CD4-positive, alpha-beta T cell (primary cell): Measurements from ENCODE around the gene SMPD1. TPM values are rescaled to one million over a fixed set of nuclear protein-coding genes. Genes with fewer than 3 reads are reported as not detected.

ENCODE experiments used
- ATAC-seq: fragments of 200-7000 bp; cut with Tn5 transposase; one replicate; pipeline ENCODE4 v1.10.0; 2022; ENCODE audit warnings: mild to moderate bottlenecking; ENCODE audit not compliant: poor library complexity
- CTCF ChIA-PET: fragments of 350-600 bp; sonication (Branson Sonifier 250); formaldehyde crosslinking; loops from one replicate; lab custom pipeline; 2021; ENCODE audit warnings: antibody characterized with exemption, inconsistent platforms; lab: Charles Lee
- POLR2A ChIA-PET: fragments of 350-600 bp; sonication (Branson Sonifier 250); formaldehyde crosslinking; loops from one replicate; lab custom pipeline; 2021; ENCODE audit warnings: antibody characterized with exemption, inconsistent platforms; lab: Charles Lee
- DNase-seq, 14 experiments: peaks; one replicate each; pipeline ENCODE4 v3.0.0-alpha.2; 2013 to 2020; ENCODE audit warnings: mixed read lengths in 2 of 14
- H3K27ac ChIP-seq, 2 donors: one replicate each; pipeline versions ENCODE4 v1.5.1 to v1.7.0; 2013; ENCODE audit warnings: low read length in 2 of 2, low read depth in 1 of 2, mild to moderate bottlenecking in 1 of 2
- H3K27me3 ChIP-seq, 2 experiments: 1 replicate in 1 of 2; 2 replicates in 1 of 2; pipeline versions ENCODE4 v1.6.1 to v1.7.0; 2013; ENCODE audit warnings: low read length in 2 of 2, control low read depth in 1 of 2, mild to moderate bottlenecking in 1 of 2, moderate library complexity in 1 of 2; ENCODE audit not compliant: insufficient read depth in 2 of 2, control insufficient read depth in 1 of 2
- H3K36me3 ChIP-seq: one replicate; pipeline ENCODE4 v1.6.1; 2013; ENCODE audit warnings: low read length, control low read depth; ENCODE audit not compliant: insufficient read depth
- H3K4me1 ChIP-seq: one replicate; pipeline ENCODE4 v1.6.1; 2013; ENCODE audit warnings: low read length, control low read depth; ENCODE audit not compliant: insufficient read depth
- H3K4me3 ChIP-seq: one replicate; pipeline ENCODE4 v1.5.1; 2013; ENCODE audit warnings: mild to moderate bottlenecking, low read length, moderate library complexity
- H3K9me3 ChIP-seq, 2 experiments: 1 replicate in 1 of 2; 2 replicates in 1 of 2; pipeline versions ENCODE4 v1.6.1 to v1.7.0; 2013; ENCODE audit warnings: low read length in 2 of 2, mild to moderate bottlenecking in 2 of 2, control low read depth in 1 of 2, moderate library complexity in 1 of 2; ENCODE audit not compliant: control insufficient read depth in 1 of 2, insufficient read depth in 1 of 2
- H3K27ac Mint-ChIP-seq: one replicate; pipeline ENCODE4 v1.8.0; 2020; ENCODE audit warnings: mixed read lengths
- H3K27me3 Mint-ChIP-seq: one replicate; pipeline ENCODE4 v1.8.0; 2021; ENCODE audit warnings: mixed read lengths
- H3K36me3 Mint-ChIP-seq: one replicate; pipeline ENCODE4 v1.8.0; 2021; ENCODE audit warnings: low read depth, mixed read lengths
- H3K4me1 Mint-ChIP-seq: one replicate; pipeline ENCODE4 v1.8.0; 2021; ENCODE audit warnings: low read depth, mixed read lengths
- H3K4me3 Mint-ChIP-seq: one replicate; pipeline ENCODE4 v1.8.0; 2020; ENCODE audit warnings: mild to moderate bottlenecking, mixed read lengths
- H3K9me3 Mint-ChIP-seq: one replicate; pipeline ENCODE4 v1.8.0; 2020; ENCODE audit warnings: mixed read lengths
- intact Hi-C, 2 experiments: fragments of 100-400 bp; cut with DNase I in 1 of 2; cut with micrococcal nuclease in 1 of 2; formaldehyde crosslinking; loops; one replicate each; pipeline versions ENCODE4 v1.15.1 to v1.9.0; 2023 to 2025; cut with DNase I, micrococcal nuclease
- polyA plus RNA-seq, 2 donors: library from polyadenylated mRNA; unstranded; fragments of 120-200 nt; gene quantifications; one replicate each; pipeline ENCODE4 v1.2.1, GENCODE V29; 2013
- total RNA-seq, 174 experiments: library from RNA in 2 of 174; stranded (reverse) in 2 of 174; gene quantifications; one replicate each; pipeline ENCODE4 v1.2.3 and lab custom pipeline; 2021 to 2026
- TF ChIP-seq, protein P1 (sequence below): fragments of 200-600 bp; IDR thresholded peaks from one replicate; pipeline ENCODE4 v1.8.0; 2022; ENCODE audit warnings: antibody characterized with exemption, mild to moderate bottlenecking

Gene SMPD1
- total RNA-seq (10 to 100 TPM; 70.9 to 75.0 TPM), total RNA-seq (lab: John Stamatoyannopoulos, UW) (5.1 to 92.0 (median 30.3) reads per million in 172 experiments)
- polyA plus RNA-seq (2013, experiment 1 of 2) = 42.6 TPM
- 41.6 TPM for polyA plus RNA-seq (2013, experiment 2 of 2)

DNA sequence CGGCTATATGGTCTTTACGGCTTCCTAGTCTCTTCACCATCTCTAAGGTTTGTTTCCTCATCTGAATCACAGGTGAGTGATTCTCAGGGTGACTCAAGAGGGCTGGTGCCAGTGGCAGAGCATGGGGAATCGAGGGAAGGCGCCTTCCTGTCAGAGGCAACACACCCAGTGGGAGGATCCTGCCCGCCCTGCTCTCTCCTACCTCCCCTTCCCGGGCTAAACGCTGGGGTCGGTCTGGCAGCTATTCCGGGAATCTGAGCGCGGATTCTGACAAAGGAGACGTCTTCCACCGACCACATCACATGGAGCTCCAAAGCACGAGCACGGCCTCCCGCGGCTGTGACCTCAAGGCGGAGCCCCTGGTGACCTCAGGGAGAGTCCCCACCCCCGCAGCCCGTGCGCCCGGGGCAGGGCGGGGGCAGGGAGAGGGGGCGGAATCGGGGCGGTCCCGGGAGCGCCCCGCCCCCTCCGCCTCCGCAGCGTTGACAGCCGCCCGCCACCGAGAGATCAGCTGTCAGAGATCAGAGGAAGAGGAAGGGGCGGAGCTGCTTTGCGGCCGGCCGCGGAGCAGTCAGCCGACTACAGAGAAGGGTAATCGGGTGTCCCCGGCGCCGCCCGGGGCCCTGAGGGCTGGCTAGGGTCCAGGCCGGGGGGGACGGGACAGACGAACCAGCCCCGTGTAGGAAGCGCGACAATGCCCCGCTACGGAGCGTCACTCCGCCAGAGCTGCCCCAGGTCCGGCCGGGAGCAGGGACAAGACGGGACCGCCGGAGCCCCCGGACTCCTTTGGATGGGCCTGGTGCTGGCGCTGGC, at the start of gene SMPD1:
TSS of gene SMPD1 (plus strand) at position 570 of the 813 bp plus-strand sequence. CDS start at position 695, 125 bp downstream.
- peak; percentile 85 to 98 (median 94) for DNase-seq
- intact Hi-C loops = loop anchor here (1.0 to 10.0 kb wide), 7 partner anchors 12 to 295 kb away; partner anchors contain the start of genes APBB1 (in 1 of the 2), ARFIP2 (in 1 of the 2), CNGA4 (in 1 of the 2) and ILK (in 1 of the 2)
- H3K4me3 ChIP-seq = peak within 1 kb of the TSS; percentile 95
- POLR2A ChIA-PET = interaction anchor here (0.6 to 8.4 kb wide), 18 partner anchors 9 to 356 kb away, joined by 3 to 253 read pairs (median 6); partner anchors contain the start of genes APBB1, ARFIP2, FHIP1B and TAF10
- peak within 1 kb of the TSS; percentile 87 to 93 for H3K27ac ChIP-seq
- peak within 1 kb of the TSS; percentile 90 for H3K4me3 Mint-ChIP-seq
- no peaks in the 10 kb centered on the region for H3K27me3 Mint-ChIP-seq
- ATAC-seq = peak; percentile 82
- peaks cover 49% of the 10 kb centered on the region for H3K36me3 Mint-ChIP-seq
- H3K9me3 Mint-ChIP-seq = no peaks in the 10 kb centered on the region
- H3K27ac Mint-ChIP-seq = peak within 1 kb of the TSS; percentile 93
- H3K9me3 ChIP-seq = no peaks in the 10 kb centered on the region
- TF ChIP-seq, protein P1, sequence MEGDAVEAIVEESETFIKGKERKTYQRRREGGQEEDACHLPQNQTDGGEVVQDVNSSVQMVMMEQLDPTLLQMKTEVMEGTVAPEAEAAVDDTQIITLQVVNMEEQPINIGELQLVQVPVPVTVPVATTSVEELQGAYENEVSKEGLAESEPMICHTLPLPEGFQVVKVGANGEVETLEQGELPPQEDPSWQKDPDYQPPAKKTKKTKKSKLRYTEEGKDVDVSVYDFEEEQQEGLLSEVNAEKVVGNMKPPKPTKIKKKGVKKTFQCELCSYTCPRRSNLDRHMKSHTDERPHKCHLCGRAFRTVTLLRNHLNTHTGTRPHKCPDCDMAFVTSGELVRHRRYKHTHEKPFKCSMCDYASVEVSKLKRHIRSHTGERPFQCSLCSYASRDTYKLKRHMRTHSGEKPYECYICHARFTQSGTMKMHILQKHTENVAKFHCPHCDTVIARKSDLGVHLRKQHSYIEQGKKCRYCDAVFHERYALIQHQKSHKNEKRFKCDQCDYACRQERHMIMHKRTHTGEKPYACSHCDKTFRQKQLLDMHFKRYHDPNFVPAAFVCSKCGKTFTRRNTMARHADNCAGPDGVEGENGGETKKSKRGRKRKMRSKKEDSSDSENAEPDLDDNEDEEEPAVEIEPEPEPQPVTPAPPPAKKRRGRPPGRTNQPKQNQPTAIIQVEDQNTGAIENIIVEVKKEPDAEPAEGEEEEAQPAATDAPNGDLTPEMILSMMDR = no peak
- peaks cover 54% of the 10 kb centered on the region for H3K4me1 ChIP-seq
- no peaks in the 10 kb centered on the region for H3K27me3 ChIP-seq
- peaks cover 30% of the 10 kb centered on the region for H3K36me3 ChIP-seq
- H3K4me1 Mint-ChIP-seq = peaks cover 75% of the 10 kb centered on the region
- CTCF ChIA-PET = interaction anchor here (0.7 to 2.1 kb wide), 9 partner anchors 11 to 348 kb away, joined by 3 to 19 read pairs (median 5); partner anchors contain the start of gene MRPL17

DNA sequence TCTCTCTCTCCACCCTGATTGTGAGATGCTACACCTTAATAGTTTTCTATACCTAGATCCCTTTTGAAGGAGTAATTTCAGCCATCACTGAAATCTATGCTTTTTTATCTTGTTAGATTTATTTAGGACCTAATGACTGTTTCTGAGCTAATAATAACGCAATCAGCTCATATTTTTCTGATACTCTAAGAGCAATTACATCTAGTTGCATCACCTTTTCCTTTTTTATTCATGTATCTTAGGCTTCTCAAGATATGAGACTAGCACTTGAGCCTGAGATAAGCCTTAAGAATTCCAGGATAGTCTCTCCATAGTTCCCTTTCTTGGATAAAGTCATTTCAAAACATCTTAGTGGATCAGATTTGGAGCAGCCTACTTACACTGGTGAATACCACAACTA, 44.9 kb upstream of the SMPD1 start:
- H3K27ac Mint-ChIP-seq = no peak overlapping the region
- no peak overlapping the region for H3K27ac ChIP-seq
- intact Hi-C loops = no loop called here
- ATAC-seq (no peak), DNase-seq (no peak)
- ChIA-PET POLR2A (no interaction called here), CTCF (interaction anchor here (1.3 kb wide), 1 partner anchor 8 kb away, joined by 5 read pairs; no protein-coding TSS in a partner anchor)
- H3K4me3 ChIP-seq = no peak overlapping the region
- TF ChIP-seq, protein P1 = no peak
- no peaks in the 10 kb centered on the region for H3K4me1 ChIP-seq
- H3K4me3 Mint-ChIP-seq = no peak overlapping the region
- no peaks in the 10 kb centered on the region for H3K36me3 Mint-ChIP-seq
- no peaks in the 10 kb centered on the region for H3K9me3 ChIP-seq
- no peaks in the 10 kb centered on the region for H3K27me3 ChIP-seq
- no peaks in the 10 kb centered on the region for H3K4me1 Mint-ChIP-seq
- H3K9me3 Mint-ChIP-seq = no peaks in the 10 kb centered on the region
- no peaks in the 10 kb centered on the region for H3K36me3 ChIP-seq
- peaks cover 13% of the 10 kb centered on the region for H3K27me3 Mint-ChIP-seq

DNA sequence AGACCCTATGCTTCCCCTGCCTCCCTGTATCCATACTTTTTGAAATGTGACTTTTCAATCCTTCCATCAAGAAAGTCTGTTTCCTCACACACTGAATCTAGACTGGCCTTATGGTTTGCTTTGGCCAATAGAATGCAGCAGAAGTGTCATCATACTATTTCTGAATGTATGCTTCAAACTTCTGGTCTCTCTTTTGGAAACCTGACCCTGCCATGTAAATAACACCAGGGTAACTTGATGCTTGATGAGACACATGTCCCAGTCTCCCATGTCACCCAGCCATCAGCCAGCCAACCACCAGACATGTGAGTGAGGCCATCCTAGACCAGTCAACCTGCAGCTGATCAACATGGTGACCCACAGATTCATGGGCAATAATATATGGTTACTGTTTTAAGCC, 40.2 kb upstream of the SMPD1 start:
- Mint-ChIP-seq H3K4me3 (no peak overlapping the region), H3K4me1 (no peaks in the 10 kb centered on the region), H3K27me3 (no peaks in the 10 kb centered on the region), H3K36me3 (no peaks in the 10 kb centered on the region), H3K9me3 (no peaks in the 10 kb centered on the region), H3K27ac (no peak overlapping the region)
- DNase-seq (no peak), ATAC-seq (no peak)
- Histone ChIP-seq H3K9me3 (no peaks in the 10 kb centered on the region), H3K4me1 (peaks cover 5% of the 10 kb centered on the region), H3K36me3 (no peaks in the 10 kb centered on the region), H3K4me3 (no peak overlapping the region), H3K27me3 (no peaks in the 10 kb centered on the region), H3K27ac (no peak overlapping the region)
- TF ChIP-seq, protein P1 = no peak
- ChIA-PET CTCF (no interaction called here), POLR2A (no interaction called here)
- intact Hi-C loops = loop anchor here (5.0 kb wide), 5 partner anchors 748 to 1713 kb away; partner anchors contain the start of gene OR51D1 (in 1 of the 2)
